Measurements from ENCODE around the gene LSM7. TPM values are rescaled to one million over a fixed set of nuclear protein-coding genes. Genes with fewer than 3 reads are reported as not detected.

The LSM7 gene
- total RNA-seq, 6 experiments from 2014 or later, result 92.1 to 137 (median 118) TPM

- H3K4me1 Mint-ChIP-seq (ENCODE audit: low read depth), result no peaks in the 10 kb centered on the region
- no peak overlapping the region for H3K4me3 Mint-ChIP-seq
- H3K27me3 Mint-ChIP-seq (ENCODE audit: insufficient read depth), result peaks cover 2% of the 10 kb centered on the region; the same call in 1 of the 2 replicates
- H3K36me3 Mint-ChIP-seq (ENCODE audit: low read depth), result peaks cover 11% of the 10 kb centered on the region
- H3K27ac Mint-ChIP-seq, result no peak overlapping the region; the same call in 1 of the 2 replicates
- peak; percentile 52 for TF ChIP-seq CTCF (IDR thresholded peaks at IDR 0.05)
- peak; percentile 59 for DNase-seq
- peaks cover 10% of the 10 kb centered on the region; the same call in 1 of the 2 replicates for H3K9me3 Mint-ChIP-seq
Measured at GRCh38 chr19:2337329-2337707, 8.9 kb upstream of the LSM7 start.

- H3K4me1 Mint-ChIP-seq (ENCODE audit: low read depth), result no peaks in the 10 kb centered on the region
- DNase-seq, result no peak
- peaks cover 11% of the 10 kb centered on the region for H3K36me3 Mint-ChIP-seq (ENCODE audit: low read depth)
- H3K27me3 Mint-ChIP-seq (ENCODE audit: insufficient read depth), result peaks cover 2% of the 10 kb centered on the region; the same call in 1 of the 2 replicates
- H3K9me3 Mint-ChIP-seq, result peaks cover 10% of the 10 kb centered on the region; the same call in 1 of the 2 replicates
- H3K4me3 Mint-ChIP-seq, result no peak overlapping the region
- TF ChIP-seq CTCF (IDR thresholded peaks at IDR 0.05), result no peak
- H3K27ac Mint-ChIP-seq, result no peak overlapping the region; the same call in 1 of the 2 replicates
Measured at GRCh38 chr19:2336528-2337328, 8.3 kb upstream of the LSM7 start.

- H3K27ac Mint-ChIP-seq, result no peak overlapping the region
Measured at GRCh38 chr19:2335848-2336247, 7.5 kb upstream of the LSM7 start.

GRCh38 chr19:2334986-2335846, 6.8 kb upstream of the LSM7 start:
- H3K27ac Mint-ChIP-seq, result no peak overlapping the region
- no peak overlapping the region for H3K4me3 Mint-ChIP-seq

More at GRCh38 chr19:2335848-2336247, 7.5 kb upstream of the LSM7 start:
- H3K27me3 Mint-ChIP-seq (ENCODE audit: insufficient read depth), result peaks cover 2% of the 10 kb centered on the region; the same call in 1 of the 2 replicates
- H3K36me3 Mint-ChIP-seq (ENCODE audit: low read depth), result peaks cover 11% of the 10 kb centered on the region
- no peaks in the 10 kb centered on the region for H3K4me1 Mint-ChIP-seq (ENCODE audit: low read depth)
- DNase-seq, result no peak
- no peak for TF ChIP-seq CTCF (IDR thresholded peaks at IDR 0.05)
- no peak overlapping the region for H3K4me3 Mint-ChIP-seq
- H3K9me3 Mint-ChIP-seq, result peaks cover 10% of the 10 kb centered on the region; the same call in 1 of the 2 replicates

More at GRCh38 chr19:2334986-2335846, 6.8 kb upstream of the LSM7 start:
- no peak for TF ChIP-seq CTCF (IDR thresholded peaks at IDR 0.05)
- no peak for DNase-seq
- H3K36me3 Mint-ChIP-seq (ENCODE audit: low read depth), result peaks cover 11% of the 10 kb centered on the region
- H3K4me1 Mint-ChIP-seq (ENCODE audit: low read depth), result peaks cover 2% of the 10 kb centered on the region; the same call in 1 of the 2 replicates
- H3K9me3 Mint-ChIP-seq, result peaks cover 10% of the 10 kb centered on the region; the same call in 1 of the 2 replicates
- peaks cover 2% of the 10 kb centered on the region for H3K27me3 Mint-ChIP-seq (ENCODE audit: insufficient read depth)
